Measurements from ENCODE around the gene RASGEF1C.

GRCh38 chr5:180093651-180094382 is 115.2 kb downstream of the RASGEF1C start:
- TF ChIP-seq, protein P1, sequence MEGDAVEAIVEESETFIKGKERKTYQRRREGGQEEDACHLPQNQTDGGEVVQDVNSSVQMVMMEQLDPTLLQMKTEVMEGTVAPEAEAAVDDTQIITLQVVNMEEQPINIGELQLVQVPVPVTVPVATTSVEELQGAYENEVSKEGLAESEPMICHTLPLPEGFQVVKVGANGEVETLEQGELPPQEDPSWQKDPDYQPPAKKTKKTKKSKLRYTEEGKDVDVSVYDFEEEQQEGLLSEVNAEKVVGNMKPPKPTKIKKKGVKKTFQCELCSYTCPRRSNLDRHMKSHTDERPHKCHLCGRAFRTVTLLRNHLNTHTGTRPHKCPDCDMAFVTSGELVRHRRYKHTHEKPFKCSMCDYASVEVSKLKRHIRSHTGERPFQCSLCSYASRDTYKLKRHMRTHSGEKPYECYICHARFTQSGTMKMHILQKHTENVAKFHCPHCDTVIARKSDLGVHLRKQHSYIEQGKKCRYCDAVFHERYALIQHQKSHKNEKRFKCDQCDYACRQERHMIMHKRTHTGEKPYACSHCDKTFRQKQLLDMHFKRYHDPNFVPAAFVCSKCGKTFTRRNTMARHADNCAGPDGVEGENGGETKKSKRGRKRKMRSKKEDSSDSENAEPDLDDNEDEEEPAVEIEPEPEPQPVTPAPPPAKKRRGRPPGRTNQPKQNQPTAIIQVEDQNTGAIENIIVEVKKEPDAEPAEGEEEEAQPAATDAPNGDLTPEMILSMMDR (IDR thresholded peaks at IDR 0.05 in 2 of 3, conservative IDR thresholded peaks at IDR 0.05 in 1 of 3; ENCODE audit: control insufficient read depth in 2 of 3, extremely low read depth in 1 of 3, insufficient read depth in 1 of 3, low read depth in 3 of 3, low read length in 3 of 3) = no peak
- TF ChIP-seq USF1 (IDR thresholded peaks at IDR 0.05; ENCODE audit: borderline replicate concordance, extremely low read length, insufficient read depth, low read depth, low read length) (no peak), BCL11A (IDR thresholded peaks at IDR 0.05; ENCODE audit: low read depth, low read length) (no peak), USF2 (IDR thresholded peaks at IDR 0.05; ENCODE audit: borderline replicate concordance, low read depth, low read length) (no peak), EGR1 (IDR thresholded peaks at IDR 0.05; ENCODE audit: borderline replicate concordance in 1 of 2, low read depth in 2 of 2, low read length in 2 of 2) (no peak), NRF1 (conservative IDR thresholded peaks at IDR 0.05; ENCODE audit: low read depth, low read length) (no peak), SUPT20H (IDR thresholded peaks at IDR 0.05; ENCODE audit: borderline replicate concordance, control insufficient read depth, low read depth, low read length) (no peak), SIN3A (IDR thresholded peaks at IDR 0.05; ENCODE audit: low read depth, low read length) (no peak), MXI1 (IDR thresholded peaks at IDR 0.05; ENCODE audit: low read depth, low read length) (no peak), CHD1 (IDR thresholded peaks at IDR 0.05; ENCODE audit: low read depth, low read length) (no peak), NR2C2 (IDR thresholded peaks at IDR 0.05; ENCODE audit: borderline replicate concordance, control insufficient read depth, insufficient read length, low read depth) (no peak), POU2F2 (IDR thresholded peaks at IDR 0.05; ENCODE audit: borderline replicate concordance, low read depth, low read length) (no peak), EP300 (IDR thresholded peaks at IDR 0.05; ENCODE audit: borderline replicate concordance in 1 of 2, control insufficient read depth in 1 of 2, low read depth in 2 of 2, low read length in 2 of 2) (no peak)

All from GM12878 (cell line).